ENCODE measurements around the gene KAT2A. TPM values are rescaled to one million over a fixed set of nuclear protein-coding genes. Genes with fewer than 3 reads are reported as not detected.
"Not testable (repeated sequence)": the region's sequence is repeated elsewhere in the genome, so short reads cannot be mapped to it uniquely, and the experiment has no call there.

Gene KAT2A
- total and polyA plus RNA-seq, 4 donors: 18.8 to 56.8 (median 32.7) TPM

DNA sequence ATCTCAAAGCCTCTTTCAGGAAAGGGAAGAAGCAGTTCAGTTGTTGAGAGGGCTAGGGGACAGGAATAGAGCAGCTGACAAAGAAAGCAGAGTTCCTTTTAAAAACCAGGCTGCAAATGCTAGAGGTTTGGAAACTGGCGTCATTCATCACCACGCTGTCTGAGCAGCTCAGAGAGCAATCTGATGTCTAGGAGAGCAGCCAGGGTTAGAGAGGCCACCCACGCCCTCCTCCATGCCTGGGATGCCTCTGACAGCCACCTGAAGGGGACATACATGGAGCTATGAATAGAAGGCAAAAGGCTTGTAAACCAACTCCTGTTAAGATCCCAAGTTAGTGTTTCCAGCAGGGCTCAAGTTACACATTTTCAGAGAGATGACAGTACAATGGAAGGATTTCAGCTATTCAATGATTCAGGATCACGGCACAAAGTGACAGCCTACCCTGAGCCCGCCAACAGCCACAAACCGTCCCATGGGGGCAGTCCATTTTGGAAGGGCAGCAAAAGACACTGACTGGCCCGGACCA is 21.3 kb upstream of the KAT2A start:
- H3K4me1 ChIP-seq (ENCODE audit: control insufficient read depth in 5 of 5, insufficient read depth in 5 of 5, low read length in 5 of 5): peaks cover 7 to 21% (median 13%) of the 10 kb centered on the region in 5 donors
- no peaks in the 10 kb centered on the region for H3K9me3 ChIP-seq (ENCODE audit: control insufficient read depth in 4 of 4, insufficient read depth in 3 of 4, low read length in 3 of 4)
- TF ChIP-seq, protein P1, sequence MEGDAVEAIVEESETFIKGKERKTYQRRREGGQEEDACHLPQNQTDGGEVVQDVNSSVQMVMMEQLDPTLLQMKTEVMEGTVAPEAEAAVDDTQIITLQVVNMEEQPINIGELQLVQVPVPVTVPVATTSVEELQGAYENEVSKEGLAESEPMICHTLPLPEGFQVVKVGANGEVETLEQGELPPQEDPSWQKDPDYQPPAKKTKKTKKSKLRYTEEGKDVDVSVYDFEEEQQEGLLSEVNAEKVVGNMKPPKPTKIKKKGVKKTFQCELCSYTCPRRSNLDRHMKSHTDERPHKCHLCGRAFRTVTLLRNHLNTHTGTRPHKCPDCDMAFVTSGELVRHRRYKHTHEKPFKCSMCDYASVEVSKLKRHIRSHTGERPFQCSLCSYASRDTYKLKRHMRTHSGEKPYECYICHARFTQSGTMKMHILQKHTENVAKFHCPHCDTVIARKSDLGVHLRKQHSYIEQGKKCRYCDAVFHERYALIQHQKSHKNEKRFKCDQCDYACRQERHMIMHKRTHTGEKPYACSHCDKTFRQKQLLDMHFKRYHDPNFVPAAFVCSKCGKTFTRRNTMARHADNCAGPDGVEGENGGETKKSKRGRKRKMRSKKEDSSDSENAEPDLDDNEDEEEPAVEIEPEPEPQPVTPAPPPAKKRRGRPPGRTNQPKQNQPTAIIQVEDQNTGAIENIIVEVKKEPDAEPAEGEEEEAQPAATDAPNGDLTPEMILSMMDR (IDR thresholded peaks at IDR 0.05; ENCODE audit: control extremely low read depth, extremely low read depth): no peak
- no peaks in the 10 kb centered on the region for H3K27me3 ChIP-seq (ENCODE audit: control insufficient read depth in 3 of 3, insufficient read depth in 3 of 3, low read length in 2 of 3)
- peaks cover 0 to 22% (median 3%) of the 10 kb centered on the region in 4 donors for H3K36me3 ChIP-seq (ENCODE audit: control insufficient read depth in 4 of 4, insufficient read depth in 4 of 4, low read length in 4 of 4)
- WGBS, 2 donors: 82% methylated on average over 7 of the region's 7 CpGs
- H3K9ac ChIP-seq (ENCODE audit: insufficient read depth in 1 of 2, low read length in 2 of 2): no peak overlapping the region
- DNase-seq (no peak), ATAC-seq (ENCODE audit: insufficient read depth, low FRiP score) (no peak)
- H3K4me3 ChIP-seq: no peak overlapping the region
- peak overlapping the region in 1 of 2 donors; percentile 52 for H3K27ac ChIP-seq (ENCODE audit: low read depth in 1 of 2, low read length in 1 of 2)

DNA sequence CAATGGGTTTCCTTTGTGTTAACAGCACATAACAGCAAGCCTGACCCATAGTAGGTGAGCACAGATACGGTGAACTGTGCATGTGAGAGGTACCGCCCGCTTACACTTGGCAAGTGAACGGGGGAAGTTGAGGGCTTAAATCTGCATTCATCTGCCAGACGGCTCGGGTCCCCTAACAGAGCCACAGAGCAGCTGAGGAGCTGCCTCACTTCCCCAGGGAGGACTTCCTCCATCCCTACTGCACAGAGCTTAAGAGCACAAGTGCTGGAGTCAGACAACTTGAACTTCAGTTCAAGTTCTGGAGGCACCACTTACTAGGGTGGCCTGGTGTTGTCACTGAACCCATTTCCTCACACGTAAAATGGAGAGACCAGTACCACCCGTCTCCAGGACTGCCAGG is 20.2 kb upstream of the KAT2A start:
- ATAC-seq (ENCODE audit: insufficient read depth, low FRiP score): no peak

DNA sequence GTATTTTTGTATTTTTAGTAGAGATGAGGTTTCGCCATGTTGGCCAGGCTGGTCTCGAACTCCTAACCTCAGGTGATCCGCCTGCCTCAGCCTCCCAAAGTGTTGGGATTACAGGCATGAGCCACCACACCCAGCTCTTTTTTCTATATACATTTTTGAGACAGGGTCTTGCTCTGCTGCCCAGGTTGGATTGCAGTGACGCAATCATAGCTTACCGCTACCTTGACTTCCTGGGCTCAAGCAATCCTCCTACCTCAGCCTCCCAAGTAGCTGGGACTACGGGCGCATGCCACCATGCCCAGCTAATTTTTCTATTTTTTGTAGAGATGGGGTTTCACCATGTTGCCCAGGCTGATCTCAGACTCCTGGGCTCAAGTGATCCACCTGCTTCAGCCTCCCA is 19.5 kb upstream of the KAT2A start:
- DNase-seq; H3K9ac ChIP-seq (ENCODE audit: insufficient read depth in 1 of 2, low read length in 2 of 2); H3K9me3 ChIP-seq (ENCODE audit: control insufficient read depth in 4 of 4, insufficient read depth in 3 of 4, low read length in 3 of 4); H3K27ac ChIP-seq (ENCODE audit: low read depth in 1 of 2, low read length in 1 of 2); H3K27me3 ChIP-seq (ENCODE audit: control insufficient read depth in 3 of 3, insufficient read depth in 3 of 3, low read length in 2 of 3); H3K4me3 ChIP-seq; ATAC-seq (ENCODE audit: insufficient read depth, low FRiP score): not testable (repeated sequence)
- Histone ChIP-seq H3K36me3 (ENCODE audit: control insufficient read depth in 4 of 4, insufficient read depth in 4 of 4, low read length in 4 of 4) (peaks cover 0 to 20% (median 2%) of the 10 kb centered on the region in 4 donors), H3K4me1 (ENCODE audit: control insufficient read depth in 5 of 5, insufficient read depth in 5 of 5, low read length in 5 of 5) (peaks cover 7 to 30% (median 22%) of the 10 kb centered on the region in 5 donors)
- WGBS, 2 donors: 94 to 97% methylated on average over 7 of the region's 7 CpGs

More for the DNA sequence above, 20.2 kb upstream of the KAT2A start:
- H3K27ac ChIP-seq (ENCODE audit: low read depth in 1 of 2, low read length in 1 of 2): no peak overlapping the region
- TF ChIP-seq, protein P1 (IDR thresholded peaks at IDR 0.05; ENCODE audit: control extremely low read depth, extremely low read depth): no peak
- peaks cover 0 to 20% (median 2%) of the 10 kb centered on the region in 4 donors for H3K36me3 ChIP-seq (ENCODE audit: control insufficient read depth in 4 of 4, insufficient read depth in 4 of 4, low read length in 4 of 4)
- peaks cover 7 to 26% (median 15%) of the 10 kb centered on the region in 5 donors for H3K4me1 ChIP-seq (ENCODE audit: control insufficient read depth in 5 of 5, insufficient read depth in 5 of 5, low read length in 5 of 5)
- WGBS, 2 donors: 44 to 71% methylated on average over 8 of the region's 8 CpGs
- no peaks in the 10 kb centered on the region for H3K27me3 ChIP-seq (ENCODE audit: control insufficient read depth in 3 of 3, insufficient read depth in 3 of 3, low read length in 2 of 3)
- H3K9ac ChIP-seq (ENCODE audit: insufficient read depth in 1 of 2, low read length in 2 of 2): no peak overlapping the region
- DNase-seq: no peak
- no peaks in the 10 kb centered on the region for H3K9me3 ChIP-seq (ENCODE audit: control insufficient read depth in 4 of 4, insufficient read depth in 3 of 4, low read length in 3 of 4)
- H3K4me3 ChIP-seq: no peak overlapping the region

DNA sequence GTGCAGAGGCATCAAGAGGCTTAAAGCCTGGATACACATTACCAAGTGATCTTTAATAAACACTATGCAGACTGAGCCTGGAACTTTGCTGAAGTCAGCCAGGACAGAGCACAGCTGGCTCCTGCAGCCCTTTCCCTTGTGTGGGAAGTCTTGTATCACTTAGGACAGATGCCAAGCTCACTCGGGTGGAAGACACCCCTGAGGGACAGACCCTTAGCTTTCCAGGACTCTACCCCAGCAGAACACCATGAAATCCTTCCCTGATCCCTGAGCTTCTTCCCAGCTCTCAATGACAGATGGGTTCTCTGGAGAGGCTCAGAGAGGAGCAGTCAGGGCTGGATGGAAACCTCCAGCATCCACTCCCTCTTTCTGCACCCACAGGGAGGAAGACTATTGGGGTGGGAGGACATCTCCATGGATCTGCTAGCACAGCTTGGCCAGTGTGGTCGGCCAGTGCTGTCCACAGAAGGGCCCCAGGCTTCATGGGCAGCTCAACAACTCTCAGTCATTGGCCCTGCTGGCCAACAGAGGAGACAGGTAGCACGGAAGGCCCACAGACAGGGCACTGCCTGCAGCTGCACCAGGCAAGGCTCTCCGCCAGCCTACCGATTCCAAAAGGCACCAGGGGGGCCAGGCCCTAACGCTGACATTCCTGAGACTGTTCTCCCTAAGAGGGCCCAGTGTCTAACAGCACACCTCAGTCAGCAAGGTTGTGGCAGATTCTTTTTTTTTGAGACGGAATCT is 17.8 kb upstream of the KAT2A start:
- Histone ChIP-seq H3K36me3 (ENCODE audit: control insufficient read depth in 4 of 4, insufficient read depth in 4 of 4, low read length in 4 of 4) (peaks cover 0 to 13% (median 1%) of the 10 kb centered on the region in 4 donors), H3K27me3 (ENCODE audit: control insufficient read depth in 3 of 3, insufficient read depth in 3 of 3, low read length in 2 of 3) (no peaks in the 10 kb centered on the region), H3K9me3 (ENCODE audit: control insufficient read depth in 4 of 4, insufficient read depth in 3 of 4, low read length in 3 of 4) (no peaks in the 10 kb centered on the region), H3K27ac (ENCODE audit: low read depth in 1 of 2, low read length in 1 of 2) (peak overlapping the region; percentile 3 to 51), H3K9ac (ENCODE audit: insufficient read depth in 1 of 2, low read length in 2 of 2) (peak overlapping the region in 1 of 2 donors; percentile 38), H3K4me3 (no peak overlapping the region), H3K4me1 (ENCODE audit: control insufficient read depth in 5 of 5, insufficient read depth in 5 of 5, low read length in 5 of 5) (peaks cover 16 to 38% (median 30%) of the 10 kb centered on the region in 5 donors)
- 73 to 86% methylated on average over 7 of the region's 7 CpGs for WGBS, 2 donors
- DNase-seq (peak; percentile 25 to 69 (median 49)), ATAC-seq (ENCODE audit: insufficient read depth, low FRiP score) (no peak)
- TF ChIP-seq, protein P1 (IDR thresholded peaks at IDR 0.05; ENCODE audit: control extremely low read depth, extremely low read depth): no peak

Measured in lung (tissue), 12 donors.